Activated CD4-positive, alpha-beta T cell treated with anti-CD3 and anti-CD28 coated beads for 36 hours (primary cell): Measurements from ENCODE around the gene CYP21A2. TPM values are rescaled to one million over a fixed set of nuclear protein-coding genes. Genes with fewer than 3 reads are reported as not detected.
"Not testable (repeated sequence)": the region's sequence is repeated elsewhere in the genome, so short reads cannot be mapped to it uniquely, and the experiment has no call there.

Experiments used
- ATAC-seq: fragments of 200-7000 bp; cut with Tn5 transposase; one replicate; pipeline ENCODE4 v1.10.0; 2021; ENCODE audit warnings: mild to moderate bottlenecking, moderate library complexity
- CTCF ChIA-PET: fragments of 350-600 bp; sonication (Branson Sonifier 250); formaldehyde crosslinking; loops from one replicate; lab custom pipeline; 2021; ENCODE audit warnings: antibody characterized with exemption; lab: Charles Lee
- POLR2A ChIA-PET: fragments of 350-600 bp; sonication (Branson Sonifier 250); formaldehyde crosslinking; loops from one replicate; lab custom pipeline; 2021; ENCODE audit warnings: antibody characterized with exemption, inconsistent platforms; lab: Charles Lee
- DNase-seq: peaks from one replicate; pipeline ENCODE4 v3.0.0-alpha.2; 2020
- H3K27ac Mint-ChIP-seq: one replicate; pipeline ENCODE4 v1.8.0; 2021; ENCODE audit warnings: mixed read lengths
- H3K27me3 Mint-ChIP-seq: one replicate; pipeline ENCODE4 v1.8.0; 2021; ENCODE audit warnings: mixed read lengths
- H3K36me3 Mint-ChIP-seq: one replicate; pipeline ENCODE4 v1.8.0; 2021; ENCODE audit warnings: low read depth, mixed read lengths
- H3K4me1 Mint-ChIP-seq: one replicate; pipeline ENCODE4 v1.8.0; 2021; ENCODE audit warnings: mixed read lengths
- H3K4me3 Mint-ChIP-seq: one replicate; pipeline ENCODE4 v1.8.0; 2021; ENCODE audit warnings: mild to moderate bottlenecking, moderate library complexity, mixed read lengths
- H3K9me3 Mint-ChIP-seq: one replicate; pipeline ENCODE4 v1.8.0; 2021; ENCODE audit warnings: low read depth, mixed read lengths
- intact Hi-C, 2 experiments: fragments of 100-400 bp; cut with DNase I in 1 of 2; cut with micrococcal nuclease in 1 of 2; formaldehyde crosslinking; loops; one replicate each; pipeline versions ENCODE4 v1.14.2 to v1.15.1; 2022 to 2024; cut with DNase I, micrococcal nuclease
- total RNA-seq, 2 experiments: library from RNA; stranded (reverse); gene quantifications; one replicate each; pipeline ENCODE4 v1.2.3, GENCODE V29; 2021

Gene CYP21A2
- total RNA-seq, 2 experiments from 2014 or later: 0.47 TPM; not detected in 1

DNA sequence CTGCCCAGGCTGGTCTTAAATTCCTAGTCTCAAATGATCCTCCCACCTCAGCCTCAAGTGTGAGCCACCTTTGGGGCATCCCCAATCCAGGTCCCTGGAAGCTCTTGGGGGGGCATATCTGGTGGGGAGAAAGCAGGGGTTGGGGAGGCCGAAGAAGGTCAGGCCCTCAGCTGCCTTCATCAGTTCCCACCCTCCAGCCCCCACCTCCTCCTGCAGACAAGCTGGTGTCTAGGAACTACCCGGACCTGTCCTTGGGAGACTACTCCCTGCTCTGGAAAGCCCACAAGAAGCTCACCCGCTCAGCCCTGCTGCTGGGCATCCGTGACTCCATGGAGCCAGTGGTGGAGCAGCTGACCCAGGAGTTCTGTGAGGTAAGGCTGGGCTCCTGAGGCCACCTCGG, 663 bp downstream of the CYP21A2 start:
- H3K4me3 Mint-ChIP-seq, H3K4me1 Mint-ChIP-seq, H3K36me3 Mint-ChIP-seq, intact Hi-C loops, H3K27ac Mint-ChIP-seq, H3K27me3 Mint-ChIP-seq, ATAC-seq, POLR2A ChIA-PET, CTCF ChIA-PET, H3K9me3 Mint-ChIP-seq, DNase-seq: not testable (repeated sequence)

- intact Hi-C loops: loop anchor here in 1 of 2 experiments (10.0 kb wide), 1 partner anchor 115 kb away; the partner anchor contains the start of genes PPT2 and PRRT1
- POLR2A ChIA-PET, H3K27ac Mint-ChIP-seq: not testable (repeated sequence)
Measured at GRCh38 chr6:32039321-32040274, 1.4 kb downstream of the CYP21A2 start.

GRCh38 chr6:32040299-32041049, 2.3 kb downstream of the CYP21A2 start:
- DNase-seq, H3K4me3 Mint-ChIP-seq, H3K9me3 Mint-ChIP-seq, ATAC-seq, H3K36me3 Mint-ChIP-seq, H3K4me1 Mint-ChIP-seq, POLR2A ChIA-PET, H3K27ac Mint-ChIP-seq, H3K27me3 Mint-ChIP-seq, CTCF ChIA-PET: not testable (repeated sequence)
- intact Hi-C loops: loop anchor here in 1 of 2 experiments (10.0 kb wide), 1 partner anchor 114 kb away; the partner anchor contains the start of genes PPT2 and PRRT1

More at GRCh38 chr6:32039321-32040274, 1.4 kb downstream of the CYP21A2 start:
- H3K27me3 Mint-ChIP-seq, ATAC-seq, H3K4me3 Mint-ChIP-seq, H3K4me1 Mint-ChIP-seq, CTCF ChIA-PET, H3K9me3 Mint-ChIP-seq, DNase-seq, H3K36me3 Mint-ChIP-seq: not testable (repeated sequence)

DNA sequence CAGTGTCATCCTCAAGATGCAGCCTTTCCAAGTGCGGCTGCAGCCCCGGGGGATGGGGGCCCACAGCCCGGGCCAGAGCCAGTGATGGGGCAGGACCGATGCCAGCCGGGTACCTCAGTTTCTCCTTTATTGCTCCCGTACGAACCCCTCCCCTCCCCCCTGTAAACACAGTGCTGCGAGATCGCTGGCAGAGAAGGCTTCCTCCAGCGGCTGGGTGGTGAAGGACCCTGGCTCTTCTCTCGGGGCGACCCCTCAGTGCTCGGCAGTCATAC, 2.8 kb downstream of the CYP21A2 start:
- H3K27ac Mint-ChIP-seq, POLR2A ChIA-PET, ATAC-seq, CTCF ChIA-PET, H3K9me3 Mint-ChIP-seq, DNase-seq, H3K27me3 Mint-ChIP-seq, H3K36me3 Mint-ChIP-seq, H3K4me3 Mint-ChIP-seq, H3K4me1 Mint-ChIP-seq: not testable (repeated sequence)
- intact Hi-C loops: loop anchor here in 1 of 2 experiments (10.0 kb wide), 1 partner anchor 114 kb away; the partner anchor contains the start of genes PPT2 and PRRT1

GRCh38 chr6:32041385-32041784, 3.2 kb downstream of the CYP21A2 start:
- H3K9me3 Mint-ChIP-seq, H3K36me3 Mint-ChIP-seq, ATAC-seq, POLR2A ChIA-PET, H3K27me3 Mint-ChIP-seq, H3K4me1 Mint-ChIP-seq, H3K27ac Mint-ChIP-seq, H3K4me3 Mint-ChIP-seq, DNase-seq, CTCF ChIA-PET: not testable (repeated sequence)
- intact Hi-C loops: loop anchor here in 1 of 2 experiments (10.0 kb wide), 1 partner anchor 113 kb away; the partner anchor contains the start of genes PPT2 and PRRT1

DNA sequence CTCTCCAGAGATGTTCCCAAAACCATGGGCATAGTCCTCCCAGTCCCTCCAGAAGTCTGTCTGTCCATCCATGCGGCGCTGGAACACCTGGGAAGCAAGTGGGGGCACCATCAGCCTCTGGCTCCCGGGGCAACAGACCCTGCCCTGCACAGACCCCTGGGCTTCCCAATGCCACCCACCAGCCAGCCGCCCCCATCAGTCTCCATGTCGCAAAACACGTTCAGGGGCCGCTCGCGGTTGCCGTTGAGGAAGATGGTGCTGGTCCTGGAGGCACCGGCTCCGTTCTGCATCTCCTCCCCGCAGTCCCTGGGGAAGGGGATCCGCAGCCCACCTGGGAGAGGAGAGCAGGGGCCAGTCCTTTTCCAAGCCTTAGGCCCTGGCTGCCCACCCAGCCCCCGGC, 4.1 kb downstream of the CYP21A2 start:
- H3K36me3 Mint-ChIP-seq, H3K4me1 Mint-ChIP-seq, H3K9me3 Mint-ChIP-seq, H3K27me3 Mint-ChIP-seq, H3K27ac Mint-ChIP-seq, DNase-seq, ATAC-seq, POLR2A ChIA-PET, CTCF ChIA-PET, H3K4me3 Mint-ChIP-seq: not testable (repeated sequence)
- intact Hi-C loops: loop anchor here in 1 of 2 experiments (10.0 kb wide), 1 partner anchor 113 kb away; the partner anchor contains the start of genes PPT2 and PRRT1

GRCh38 chr6:32043589-32044380, 5.6 kb downstream of the CYP21A2 start:
- H3K9me3 Mint-ChIP-seq, H3K27ac Mint-ChIP-seq, H3K36me3 Mint-ChIP-seq, POLR2A ChIA-PET, DNase-seq, H3K4me3 Mint-ChIP-seq, H3K4me1 Mint-ChIP-seq, H3K27me3 Mint-ChIP-seq, CTCF ChIA-PET, ATAC-seq: not testable (repeated sequence)
- intact Hi-C loops: loop anchor here in 1 of 2 experiments (10.0 kb wide), 1 partner anchor 111 kb away; the partner anchor contains the start of genes PPT2 and PRRT1

GRCh38 chr6:32044916-32045315, 6.7 kb downstream of the CYP21A2 start:
- ATAC-seq, H3K9me3 Mint-ChIP-seq, POLR2A ChIA-PET, DNase-seq, H3K27me3 Mint-ChIP-seq, H3K27ac Mint-ChIP-seq, H3K4me3 Mint-ChIP-seq, CTCF ChIA-PET, H3K4me1 Mint-ChIP-seq, H3K36me3 Mint-ChIP-seq: not testable (repeated sequence)
- intact Hi-C loops: loop anchor here in 1 of 2 experiments (10.0 kb wide), 1 partner anchor 110 kb away; the partner anchor contains the start of genes PPT2 and PRRT1

- POLR2A ChIA-PET: no interaction called here
- Mint-ChIP-seq H3K27me3 (no peaks in the 10 kb centered on the region), H3K4me1 (peaks cover 3% of the 10 kb centered on the region), H3K9me3 (no peaks in the 10 kb centered on the region), H3K4me3 (no peak overlapping the region), H3K27ac (no peak overlapping the region), H3K36me3 (no peaks in the 10 kb centered on the region)
- intact Hi-C loops: loop anchor here in 1 of 2 experiments (10.0 kb wide), 1 partner anchor 109 kb away; the partner anchor contains the start of genes PPT2 and PRRT1
- no peak for DNase-seq
- CTCF ChIA-PET: interaction anchor here (0.8 kb wide), 1 partner anchor 44 kb away, joined by 3 read pairs; no protein-coding TSS in a partner anchor
- no peak for ATAC-seq
Measured at GRCh38 chr6:32045811-32046449, 7.7 kb downstream of the CYP21A2 start.

DNA sequence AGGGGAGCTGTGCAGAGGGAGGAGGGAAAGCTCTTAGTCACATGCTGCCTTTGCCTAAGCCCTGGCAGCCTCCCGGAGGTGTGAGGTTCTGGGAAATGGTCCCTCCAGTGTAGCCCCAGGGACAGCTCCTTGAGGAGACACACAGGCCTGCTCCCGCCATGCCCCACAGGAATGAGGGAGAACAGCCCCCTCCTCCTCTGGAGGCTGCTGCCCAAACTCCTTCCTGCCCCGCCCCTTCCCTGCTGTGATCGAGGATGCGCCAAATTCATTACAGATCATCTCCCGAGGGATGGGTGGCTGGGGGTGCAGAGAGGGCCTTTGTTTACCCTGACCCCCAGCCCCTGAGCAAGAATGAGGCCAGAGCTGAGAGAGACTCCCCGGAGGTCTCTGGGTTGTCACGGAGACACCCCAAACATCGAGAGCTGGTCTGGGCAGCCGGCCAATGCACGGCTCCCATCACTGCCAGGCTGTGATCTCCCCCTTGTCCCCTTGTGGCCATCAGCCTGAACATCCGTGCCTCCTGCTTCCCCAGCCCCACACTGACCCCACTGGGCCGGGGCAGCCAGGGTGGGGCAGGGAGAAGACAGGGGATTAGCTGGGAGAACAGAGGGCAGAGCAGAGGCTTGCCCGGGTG, 8.4 kb downstream of the CYP21A2 start:
- H3K27ac Mint-ChIP-seq: no peak overlapping the region
- H3K9me3 Mint-ChIP-seq: no peaks in the 10 kb centered on the region
- no peak overlapping the region for H3K4me3 Mint-ChIP-seq
- DNase-seq (no peak), ATAC-seq (no peak)
- H3K27me3 Mint-ChIP-seq: no peaks in the 10 kb centered on the region
- intact Hi-C loops: loop anchor here in 1 of 2 experiments (10.0 kb wide), 1 partner anchor 108 kb away; the partner anchor contains the start of genes PPT2 and PRRT1
- H3K36me3 Mint-ChIP-seq: no peaks in the 10 kb centered on the region
- ChIA-PET POLR2A (no interaction called here), CTCF (interaction anchor here (0.8 kb wide), 1 partner anchor 43 kb away, joined by 3 read pairs; no protein-coding TSS in a partner anchor)
- H3K4me1 Mint-ChIP-seq: peaks cover 3% of the 10 kb centered on the region
